A673 (cell line): ENCODE data around the gene MPV17.

Source experiments
- EZH2 ChIP-seq: fragments of 200-600 bp; sonication (generic); IDR thresholded peaks from 2 replicates; pipeline ENCODE4 v1.6.1; 2017; ENCODE audit warnings: borderline replicate concordance, low read depth, mild to moderate bottlenecking, mixed read lengths, antibody characterized with exemption, low read length; ENCODE audit not compliant: poor library complexity, severe bottlenecking
- TF ChIP-seq, protein P1 (sequence below): fragments of 300-800, 200-600 bp; sonication (generic); conservative IDR thresholded peaks from 2 replicates; pipeline ENCODE4 v1.5.1; 2017; ENCODE audit warnings: low read depth, mild to moderate bottlenecking, antibody characterized with exemption, low read length, moderate library complexity, mixed read lengths

DNA sequence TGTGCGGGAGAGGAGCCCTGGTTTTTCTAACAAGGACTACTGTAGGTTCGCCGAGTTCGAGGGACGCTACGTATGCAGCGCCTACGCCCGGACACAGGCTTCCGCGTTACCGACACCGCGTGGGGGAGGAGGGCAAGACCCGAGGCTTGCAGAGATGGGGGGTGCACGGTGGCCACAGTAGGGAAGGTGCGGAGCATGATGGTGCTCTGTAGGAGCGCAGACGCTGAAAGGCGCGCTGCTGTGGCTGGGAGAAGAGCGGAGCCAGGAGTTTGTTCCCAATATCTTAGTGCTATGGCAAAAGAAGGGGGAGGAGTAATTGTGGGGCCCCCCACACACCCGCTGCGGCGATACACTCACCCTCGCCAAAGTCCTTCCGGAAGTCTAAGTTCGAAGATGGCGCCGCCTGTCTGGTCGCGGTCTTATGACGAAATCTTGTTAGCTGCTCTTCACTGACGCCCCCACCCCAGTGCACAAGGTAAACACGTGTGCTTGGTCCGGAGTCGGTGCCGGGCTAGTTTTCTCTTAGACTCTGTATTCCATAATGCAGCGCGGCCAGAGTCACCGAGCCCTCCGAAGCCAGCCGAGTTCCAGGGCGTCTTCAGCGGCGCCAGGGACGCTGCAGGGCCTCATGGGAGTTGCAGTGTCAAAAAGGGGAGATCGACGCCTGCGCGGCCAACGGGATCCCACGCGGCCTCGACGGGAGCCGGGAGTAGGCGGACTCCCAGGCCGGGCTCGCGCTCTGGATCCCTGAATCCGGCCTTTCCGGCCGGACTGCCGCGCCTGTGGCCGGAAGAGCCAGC, 33.7 kb upstream of the MPV17 start, which contains the start of gene GTF3C2:
- TF ChIP-seq, protein P1, sequence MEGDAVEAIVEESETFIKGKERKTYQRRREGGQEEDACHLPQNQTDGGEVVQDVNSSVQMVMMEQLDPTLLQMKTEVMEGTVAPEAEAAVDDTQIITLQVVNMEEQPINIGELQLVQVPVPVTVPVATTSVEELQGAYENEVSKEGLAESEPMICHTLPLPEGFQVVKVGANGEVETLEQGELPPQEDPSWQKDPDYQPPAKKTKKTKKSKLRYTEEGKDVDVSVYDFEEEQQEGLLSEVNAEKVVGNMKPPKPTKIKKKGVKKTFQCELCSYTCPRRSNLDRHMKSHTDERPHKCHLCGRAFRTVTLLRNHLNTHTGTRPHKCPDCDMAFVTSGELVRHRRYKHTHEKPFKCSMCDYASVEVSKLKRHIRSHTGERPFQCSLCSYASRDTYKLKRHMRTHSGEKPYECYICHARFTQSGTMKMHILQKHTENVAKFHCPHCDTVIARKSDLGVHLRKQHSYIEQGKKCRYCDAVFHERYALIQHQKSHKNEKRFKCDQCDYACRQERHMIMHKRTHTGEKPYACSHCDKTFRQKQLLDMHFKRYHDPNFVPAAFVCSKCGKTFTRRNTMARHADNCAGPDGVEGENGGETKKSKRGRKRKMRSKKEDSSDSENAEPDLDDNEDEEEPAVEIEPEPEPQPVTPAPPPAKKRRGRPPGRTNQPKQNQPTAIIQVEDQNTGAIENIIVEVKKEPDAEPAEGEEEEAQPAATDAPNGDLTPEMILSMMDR, result no peak
- TF ChIP-seq EZH2, result no peak
